A673 (cell line): ENCODE results near the gene MKRN2.

Experiments used
- CTCF ChIP-seq: fragments of 300-800, 200-600 bp; sonication (generic); conservative IDR thresholded peaks from 2 replicates; pipeline ENCODE4 v1.5.1; 2017; ENCODE audit warnings: low read depth, mild to moderate bottlenecking, antibody characterized with exemption, low read length, moderate library complexity, mixed read lengths
- EZH2 ChIP-seq: fragments of 200-600 bp; sonication (generic); IDR thresholded peaks from 2 replicates; pipeline ENCODE4 v1.6.1; 2017; ENCODE audit warnings: borderline replicate concordance, low read depth, mild to moderate bottlenecking, mixed read lengths, antibody characterized with exemption, low read length; ENCODE audit not compliant: poor library complexity, severe bottlenecking

GRCh38 chr3:12579456-12579855, 22.6 kb downstream of the MKRN2 start:
- TF ChIP-seq EZH2 (no peak), CTCF (no peak)
